GM12878 (cell line): ENCODE measurements around the gene ZDBF2. TPM values are rescaled to one million over a fixed set of nuclear protein-coding genes. Genes with fewer than 3 reads are reported as not detected.

Experiments used
- ATAC-seq: fragments of 200-7000 bp; cut with Tn5 transposase; 3 replicates; pipeline ENCODE4 v1.9.1; 2020; ENCODE audit warnings: mild to moderate bottlenecking, moderate library complexity
- BruUV-seq: library from RNA; stranded (reverse); fragments of 400-500 nt; replicated peaks from 2 replicates; lab custom pipeline; 2021; lab: Mats Ljungman, UMichigan
- CTCF ChIA-PET: fragments of 300-600 bp; sonication (Branson Sonifier 250); formaldehyde crosslinking; extraction: SDS; loops from one replicate; lab custom pipeline; 2021; ENCODE audit warnings: inconsistent platforms; lab: Yijun Ruan, JAX
- POLR2A ChIA-PET: fragments of 350-600 bp; formaldehyde crosslinking; extraction: SDS; loops from one replicate; lab custom pipeline; 2021; ENCODE audit warnings: inconsistent platforms; lab: Charles Lee
- RAD21 ChIA-PET: fragments of 300-600 bp; sonication (Branson Sonifier 250); formaldehyde crosslinking; loops from one replicate; lab custom pipeline; 2023; ENCODE audit warnings: antibody characterized with exemption; ENCODE audit not compliant: unreplicated experiment; lab: Charles Lee
- SMC1A ChIA-PET: fragments of 300-600 bp; sonication (Branson Sonifier 250); formaldehyde crosslinking; loops from one replicate; lab custom pipeline; 2023; ENCODE audit not compliant: unreplicated experiment, uncharacterized antibody; lab: Charles Lee
- DNase-seq: peaks from one replicate; pipeline ENCODE4 v3.0.0-alpha.2; 2011; ENCODE audit warnings: low read depth, low spot score
- FAIRE-seq: peaks from 3 replicates; lab custom pipeline; 2011; peaks lifted over from hg19 to GRCh38; lab: Jason Lieb, UNC
- H2AFZ ChIP-seq: 2 replicates; pipeline ENCODE4 v1.6.0; 2011; ENCODE audit warnings: low read depth, low read length, control low read depth; ENCODE audit not compliant: control insufficient read depth
- H3K27ac ChIP-seq: 2 replicates; pipeline ENCODE4 v1.5.1; 2011; ENCODE audit warnings: control low read depth; ENCODE audit not compliant: control insufficient read depth, insufficient read depth
- H3K27me3 ChIP-seq, 2 experiments: replicated peaks in 1 of 2; 2 replicates each; pipeline versions ENCODE4 v1.6.0 to v1.6.1; 2011; ENCODE audit warnings: low read length in 1 of 2; ENCODE audit not compliant: control insufficient read depth in 2 of 2, insufficient read depth in 2 of 2
- H3K36me3 ChIP-seq, 2 experiments: 2 replicates each; pipeline ENCODE4 v1.5.1; 2011; ENCODE audit warnings: low read length in 1 of 2; ENCODE audit not compliant: control insufficient read depth in 2 of 2, insufficient read depth in 2 of 2
- H3K4me1 ChIP-seq: 2 replicates; pipeline ENCODE4 v1.6.1; 2011; ENCODE audit warnings: mild to moderate bottlenecking, low read length, moderate library complexity, mixed read lengths; ENCODE audit not compliant: control insufficient read depth, insufficient read depth
- H3K4me2 ChIP-seq: 2 replicates; pipeline ENCODE4 v1.6.0; 2011; ENCODE audit warnings: control low read depth; ENCODE audit not compliant: control insufficient read depth, insufficient read depth
- H3K4me3 ChIP-seq: fragments of 200-600 bp; sonication (generic); 2 replicates; pipeline ENCODE4 v1.5.1; 2016
- H3K79me2 ChIP-seq: 2 replicates; pipeline ENCODE4 v1.6.0; 2011; ENCODE audit warnings: low read length; ENCODE audit not compliant: control insufficient read depth, insufficient read depth
- H3K9ac ChIP-seq: 2 replicates; pipeline ENCODE4 v1.8.0; 2011; ENCODE audit warnings: low read length, control low read depth, mixed read lengths; ENCODE audit not compliant: control insufficient read depth, insufficient read depth
- H3K9me3 ChIP-seq: replicated peaks from 3 replicates; pipeline ENCODE4 v1.5.1; 2011; ENCODE audit warnings: mild to moderate bottlenecking, low read length; ENCODE audit not compliant: control insufficient read depth, insufficient read depth
- H4K20me1 ChIP-seq: 2 replicates; pipeline ENCODE4 v1.6.0; 2011; ENCODE audit not compliant: control insufficient read depth, insufficient read depth
- BMI1 ChIP-seq: fragments of 450-650 bp; IDR thresholded peaks from 2 replicates; pipeline ENCODE4 v1.6.1; 2016; ENCODE audit warnings: mild to moderate bottlenecking, moderate library complexity, borderline replicate concordance
- CBFB ChIP-seq: IDR thresholded peaks from 2 replicates; pipeline ENCODE4 v1.6.1; 2016; ENCODE audit warnings: antibody characterized with exemption, low read depth
- CBX5 ChIP-seq: sonication (generic); IDR thresholded peaks from 2 replicates; pipeline ENCODE4 v1.6.1; 2016; ENCODE audit warnings: low read depth, moderate library complexity, mild to moderate bottlenecking, inconsistent platforms
- IRF4 ChIP-seq: IDR thresholded peaks from 2 replicates; pipeline ENCODE4 v1.6.1; 2011; ENCODE audit warnings: low read depth, low read length
- PAX8 ChIP-seq: fragments of 450-650 bp; IDR thresholded peaks from 2 replicates; pipeline ENCODE4 v1.6.1; 2017; ENCODE audit warnings: mild to moderate bottlenecking, moderate library complexity
- ZNF24 ChIP-seq: fragments of 450-650 bp; IDR thresholded peaks from 2 replicates; pipeline ENCODE4 v1.6.1; 2017; ENCODE audit warnings: antibody characterized with exemption, mild to moderate bottlenecking
- ZNF592 ChIP-seq: fragments of 450-650 bp; IDR thresholded peaks from 2 replicates; pipeline ENCODE4 v1.6.1; 2017; ENCODE audit warnings: mild to moderate bottlenecking, moderate library complexity
- WGBS: methylation state at CpG from one replicate; pipeline ENCODE4 v1.1.6; 2016; ENCODE audit warnings: low lambda C conversion rate; ENCODE audit not compliant: insufficient replicate concordance, insufficient coverage; ENCODE audit errors: missing lambda C conversion rate; 5-methylcytosine and 5-hydroxymethylcytosine counted together
- in situ Hi-C: fragments of 300-500 bp; cut with MboI; formaldehyde crosslinking; loops from 9 replicates; pipeline ENCODE4 v1.14.3; 2018; ENCODE audit warnings: mixed read lengths
- intact Hi-C: fragments of 100-400 bp; cut with micrococcal nuclease; formaldehyde crosslinking; loops from one replicate; pipeline ENCODE4 v1.14.2; 2022; ENCODE audit not compliant: unreplicated experiment
- polyA plus RNA-seq, 11 experiments: library from polyadenylated mRNA; depleted of rRNA in 4 of 11; unstranded in 6 of 11; stranded (reverse) in 5 of 11; fragments of >200 nt; fragmentation: Nextera tagmentation in 4 of 11; fragmentation: Illumina TruSeq in 1 of 11; extraction: Ambion mirVana in 4 of 11; extraction: Trizol in 1 of 11; gene quantifications; 1 replicate in 1 of 11; 2 replicates in 10 of 11; pipeline versions ENCODE4 v1.2.1 to v1.2.3, GENCODE V29; 2011 to 2016; ENCODE audit warnings: inconsistent platforms in 2 of 11, missing spikeins in 2 of 11, low read depth in 1 of 11
- total RNA-seq, 4 experiments: library from RNA; depleted of rRNA in 3 of 4; stranded (reverse); fragments of >200 nt in 3 of 4; fragmentation: Illumina TruSeq in 1 of 4; extraction: Trizol in 1 of 4; gene quantifications; 2 replicates each; pipeline versions ENCODE4 v1.2.1 to v1.2.3, GENCODE V29; 2013 to 2021

ZDBF2 gene
- total and polyA plus RNA-seq, 10 of the 15 experiments (the other 5 are each of a cell fraction or from before 2014, with no cell fraction given), result 0.60 to 21.1 (median 4.2) TPM

- intact Hi-C loops (no loop called here), in situ Hi-C loops (no loop called here)
- TF ChIP-seq IRF4 (no peak), BMI1 (no peak), PAX8 (no peak), CBFB (no peak), ZNF592 (no peak), CBX5 (no peak), ZNF24 (no peak)
These were observed 68.7 kb downstream of the ZDBF2 start for GRCh38 chr2:206343144-206343543.

More at GRCh38 chr2:206343144-206343543, 68.7 kb downstream of the ZDBF2 start:
- no peak overlapping the region for H2AFZ ChIP-seq
- H3K79me2 ChIP-seq, result no peaks in the 10 kb centered on the region
- no peaks in the 10 kb centered on the region; the same call in 2 of the 3 replicates for H3K9me3 ChIP-seq
- no peak overlapping the region for H3K4me2 ChIP-seq
- ChIA-PET POLR2A (no interaction called here), SMC1A (no interaction called here), RAD21 (no interaction called here), CTCF (no interaction called here)
- no peaks in the 10 kb centered on the region for H3K4me1 ChIP-seq
- FAIRE-seq (no peak), ATAC-seq (no peak), DNase-seq (no peak)
- no peak overlapping the region for H3K27ac ChIP-seq
- no peak overlapping the region for H3K9ac ChIP-seq
- H3K4me3 ChIP-seq, result no peak overlapping the region
- WGBS, result 69% methylated on average over 4 of the region's 4 CpGs
- H4K20me1 ChIP-seq, result no peaks in the 10 kb centered on the region
- BruUV-seq, result no TSS peak
- no peaks in the 10 kb centered on the region for H3K36me3 ChIP-seq
- no peaks in the 10 kb centered on the region; a peak in 1 of 4 replicates for H3K27me3 ChIP-seq
